Tibial nerve (tissue), 4 donors: Measurements from ENCODE around the gene SUMO1. TPM values are rescaled to one million over a fixed set of nuclear protein-coding genes. Genes with fewer than 3 reads are reported as not detected.
A peak's percentile ranks its signal among the peaks of the same experiment; 100 is the strongest.

ENCODE experiments used
- DNase-seq, 2 donors: peaks; one replicate each; pipeline ENCODE4 v3.0.0-alpha.2; 2019; ENCODE audit warnings: low spot score in 2 of 2
- H3K27ac ChIP-seq, 4 donors: fragments of 200-600 bp; sonication (generic) in 3 of 4; one replicate each; pipeline ENCODE4 v1.5.1; 2017 to 2019; ENCODE audit warnings: mild to moderate bottlenecking in 1 of 4
- H3K27me3 ChIP-seq, 2 donors: fragments of 200-600 bp; sonication (generic) in 1 of 2; one replicate each; pipeline versions ENCODE4 v1.5.1 to v1.6.0; 2017 to 2019
- H3K36me3 ChIP-seq, 3 donors: fragments of 200-600 bp; sonication (generic); one replicate each; pipeline ENCODE4 v1.5.1; 2018 to 2019
- H3K4me1 ChIP-seq, 4 donors: fragments of 200-600 bp; sonication (generic) in 3 of 4; one replicate each; pipeline ENCODE4 v1.5.1; 2017 to 2019
- H3K4me3 ChIP-seq, 4 donors: fragments of 200-600 bp; sonication (generic) in 3 of 4; one replicate each; pipeline ENCODE4 v1.5.1; 2017 to 2019; ENCODE audit warnings: mild to moderate bottlenecking in 1 of 4, moderate library complexity in 1 of 4
- H3K9me3 ChIP-seq, 4 donors: fragments of 200-600 bp; sonication (generic) in 3 of 4; one replicate each; pipeline ENCODE4 v1.5.1; 2017 to 2019
- CTCF ChIP-seq, 5 experiments: fragments of 200-600 bp in 3 of 5; fragments of 450-650 bp in 2 of 5; sonication (generic) in 3 of 5; IDR thresholded peaks; one replicate each; pipeline ENCODE4 v1.5.1; 2016 to 2019; ENCODE audit warnings: antibody characterized with exemption in 5 of 5, mild to moderate bottlenecking in 3 of 5, moderate library complexity in 2 of 5
- EP300 ChIP-seq, 2 donors: sonication (generic); formaldehyde crosslinking; IDR thresholded peaks; one replicate each; pipeline ENCODE4 v1.6.1; 2017; ENCODE audit warnings: antibody characterized with exemption in 2 of 2, mild to moderate bottlenecking in 1 of 2
- POLR2A ChIP-seq, 2 donors: fragments of 450-650 bp; IDR thresholded peaks; one replicate each; pipeline ENCODE4 v1.6.1; 2017; ENCODE audit warnings: antibody characterized with exemption in 2 of 2, mild to moderate bottlenecking in 2 of 2, moderate library complexity in 2 of 2
- WGBS, 2 donors: methylation state at CpG; one replicate each; pipeline ENCODE4 v1.1.5; 2018; 5-methylcytosine and 5-hydroxymethylcytosine counted together
- total RNA-seq, 4 donors: library from RNA; depleted of rRNA; stranded (reverse); fragments of >200 nt; gene quantifications; one replicate each; pipeline ENCODE4 v1.1.0, GENCODE V29; 2016

SUMO1 gene
- total RNA-seq, 4 donors from 2014 or later, result 43.3 to 52.2 (median 48.3) TPM

GRCh38 chr2:202171241-202171825 lies 67.1 kb downstream of the SUMO1 start:
- H3K4me1 ChIP-seq, result peaks cover 0 to 12% (median 0%) of the 10 kb centered on the region in 4 donors
- WGBS, 2 donors, result 19 to 21% methylated on average over 22 to 32 of the region's 32 CpGs
- peaks cover 0 to 4% of the 10 kb centered on the region in 2 donors for H3K27me3 ChIP-seq
- H3K9me3 ChIP-seq, result no peaks in the 10 kb centered on the region
- DNase-seq, result no peak
- H3K4me3 ChIP-seq, result peak overlapping the region in 3 of 4 donors; percentile 24 to 38 (median 30)
- TF ChIP-seq POLR2A (IDR thresholded peaks at IDR 0.05) (no peak), CTCF (IDR thresholded peaks at IDR 0.05) (no peak), EP300 (IDR thresholded peaks at IDR 0.05) (no peak)
- no peaks in the 10 kb centered on the region for H3K36me3 ChIP-seq
- no peak overlapping the region for H3K27ac ChIP-seq

- Histone ChIP-seq H3K36me3 (no peaks in the 10 kb centered on the region), H3K4me1 (peaks cover 0 to 12% (median 0%) of the 10 kb centered on the region in 4 donors), H3K27me3 (peaks cover 0 to 4% of the 10 kb centered on the region in 2 donors), H3K9me3 (no peaks in the 10 kb centered on the region), H3K27ac (no peak overlapping the region), H3K4me3 (no peak overlapping the region)
- DNase-seq, result no peak
- WGBS, 2 donors, result 85 to 88% methylated on average over 8 of the region's 8 CpGs
- TF ChIP-seq EP300 (IDR thresholded peaks at IDR 0.05), result no peak
- TF ChIP-seq POLR2A (IDR thresholded peaks at IDR 0.05), result no peak
- no peak for TF ChIP-seq CTCF (IDR thresholded peaks at IDR 0.05)
These were observed 68.5 kb downstream of the SUMO1 start for GRCh38 chr2:202169832-202170424.

GRCh38 chr2:202169131-202169530 lies 69.3 kb downstream of the SUMO1 start:
- no peak for DNase-seq
- Histone ChIP-seq H3K4me3 (no peak overlapping the region), H3K36me3 (no peaks in the 10 kb centered on the region), H3K27ac (no peak overlapping the region), H3K4me1 (peaks cover 0 to 12% (median 0%) of the 10 kb centered on the region in 4 donors), H3K9me3 (no peaks in the 10 kb centered on the region), H3K27me3 (peaks cover 0 to 4% of the 10 kb centered on the region in 2 donors)
- no peak for TF ChIP-seq EP300 (IDR thresholded peaks at IDR 0.05)
- TF ChIP-seq POLR2A (IDR thresholded peaks at IDR 0.05), result no peak
- no peak for TF ChIP-seq CTCF (IDR thresholded peaks at IDR 0.05)

GRCh38 chr2:202165945-202166344 lies 72.5 kb downstream of the SUMO1 start:
- Histone ChIP-seq H3K9me3 (no peaks in the 10 kb centered on the region), H3K27ac (no peak overlapping the region), H3K27me3 (no peaks in the 10 kb centered on the region), H3K4me1 (no peaks in the 10 kb centered on the region), H3K36me3 (no peaks in the 10 kb centered on the region), H3K4me3 (no peak overlapping the region)
- TF ChIP-seq POLR2A (IDR thresholded peaks at IDR 0.05), result no peak
- TF ChIP-seq EP300 (IDR thresholded peaks at IDR 0.05), result no peak
- TF ChIP-seq CTCF (IDR thresholded peaks at IDR 0.05), result no peak
- DNase-seq, result no peak
- 48 to 65% methylated on average over 1 of the region's 1 CpG for WGBS, 2 donors

GRCh38 chr2:202165208-202165607 lies 73.2 kb downstream of the SUMO1 start:
- DNase-seq, result no peak
- Histone ChIP-seq H3K9me3 (no peaks in the 10 kb centered on the region), H3K36me3 (no peaks in the 10 kb centered on the region), H3K4me3 (no peak overlapping the region), H3K27ac (no peak overlapping the region), H3K27me3 (no peaks in the 10 kb centered on the region), H3K4me1 (no peaks in the 10 kb centered on the region)
- 79 to 84% methylated on average over 5 of the region's 5 CpGs for WGBS, 2 donors
- TF ChIP-seq EP300 (IDR thresholded peaks at IDR 0.05) (no peak), CTCF (IDR thresholded peaks at IDR 0.05) (no peak), POLR2A (IDR thresholded peaks at IDR 0.05) (no peak)
